Liver (tissue), 3 donors: ENCODE results near the gene NHS.

ENCODE experiments used
- GABPA ChIP-seq, 2 donors: IDR thresholded peaks in 1 of 2; conservative IDR thresholded peaks in 1 of 2; 2 replicates each; pipeline ENCODE4 v1.6.1; 2016; ENCODE audit warnings: antibody characterized with exemption in 2 of 2, mild to moderate bottlenecking in 1 of 2, moderate library complexity in 1 of 2
- JUND ChIP-seq, 2 donors: IDR thresholded peaks; 2 replicates each; pipeline ENCODE4 v1.6.1; 2016; ENCODE audit warnings: antibody characterized with exemption in 2 of 2
- RAD21 ChIP-seq, 2 donors: IDR thresholded peaks; 2 replicates each; pipeline ENCODE4 v1.6.1; 2016; ENCODE audit warnings: antibody characterized with exemption in 2 of 2, mild to moderate bottlenecking in 2 of 2
- TAF1 ChIP-seq: conservative IDR thresholded peaks from 2 replicates; pipeline ENCODE4 v1.6.1; 2016; ENCODE audit warnings: antibody characterized with exemption, mild to moderate bottlenecking
- YY1 ChIP-seq: IDR thresholded peaks from 2 replicates; pipeline ENCODE4 v1.6.1; 2016; ENCODE audit warnings: antibody characterized with exemption, mild to moderate bottlenecking
- TF ChIP-seq, protein P1 (sequence below): IDR thresholded peaks from 2 replicates; pipeline ENCODE4 v1.6.1; 2016; ENCODE audit warnings: antibody characterized with exemption, mild to moderate bottlenecking
- TF ChIP-seq, protein P2 (sequence below): fragments of 150-350 bp; IDR thresholded peaks from 2 replicates; pipeline ENCODE4 v1.5.1; 2017; ENCODE audit warnings: improper control_type of control experiment, low read depth, low read length; ENCODE audit not compliant: missing input control
- TF ChIP-seq, protein P3 (sequence below): IDR thresholded peaks from 2 replicates; pipeline ENCODE4 v1.6.1; 2016; ENCODE audit warnings: antibody characterized with exemption
- TF ChIP-seq, protein P4 (sequence below): IDR thresholded peaks from 2 replicates; pipeline ENCODE4 v1.6.1; 2016; ENCODE audit warnings: antibody characterized with exemption
- donor health status: healthy.
- donor health status: healthy.

DNA sequence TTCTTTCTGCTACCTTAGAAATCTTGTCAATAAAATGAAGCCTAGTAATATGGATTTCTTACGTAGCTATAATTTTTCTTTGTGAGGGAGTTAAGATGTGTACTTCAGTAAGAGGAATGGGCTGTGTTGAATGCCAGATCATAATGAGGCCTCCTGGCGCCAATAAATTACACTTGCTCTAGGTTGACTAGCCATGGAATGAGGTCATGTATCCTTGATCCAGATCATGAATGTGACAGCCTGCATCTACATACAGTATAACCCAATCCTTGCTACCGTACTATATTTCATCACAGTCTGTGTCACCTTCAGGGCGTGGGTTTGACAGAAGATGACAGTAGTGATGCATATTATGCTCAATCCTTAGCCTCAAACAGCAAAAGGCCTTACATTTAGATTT, 36.2 kb downstream of the NHS start:
- no peak for TF ChIP-seq TAF1
- TF ChIP-seq, protein P1, sequence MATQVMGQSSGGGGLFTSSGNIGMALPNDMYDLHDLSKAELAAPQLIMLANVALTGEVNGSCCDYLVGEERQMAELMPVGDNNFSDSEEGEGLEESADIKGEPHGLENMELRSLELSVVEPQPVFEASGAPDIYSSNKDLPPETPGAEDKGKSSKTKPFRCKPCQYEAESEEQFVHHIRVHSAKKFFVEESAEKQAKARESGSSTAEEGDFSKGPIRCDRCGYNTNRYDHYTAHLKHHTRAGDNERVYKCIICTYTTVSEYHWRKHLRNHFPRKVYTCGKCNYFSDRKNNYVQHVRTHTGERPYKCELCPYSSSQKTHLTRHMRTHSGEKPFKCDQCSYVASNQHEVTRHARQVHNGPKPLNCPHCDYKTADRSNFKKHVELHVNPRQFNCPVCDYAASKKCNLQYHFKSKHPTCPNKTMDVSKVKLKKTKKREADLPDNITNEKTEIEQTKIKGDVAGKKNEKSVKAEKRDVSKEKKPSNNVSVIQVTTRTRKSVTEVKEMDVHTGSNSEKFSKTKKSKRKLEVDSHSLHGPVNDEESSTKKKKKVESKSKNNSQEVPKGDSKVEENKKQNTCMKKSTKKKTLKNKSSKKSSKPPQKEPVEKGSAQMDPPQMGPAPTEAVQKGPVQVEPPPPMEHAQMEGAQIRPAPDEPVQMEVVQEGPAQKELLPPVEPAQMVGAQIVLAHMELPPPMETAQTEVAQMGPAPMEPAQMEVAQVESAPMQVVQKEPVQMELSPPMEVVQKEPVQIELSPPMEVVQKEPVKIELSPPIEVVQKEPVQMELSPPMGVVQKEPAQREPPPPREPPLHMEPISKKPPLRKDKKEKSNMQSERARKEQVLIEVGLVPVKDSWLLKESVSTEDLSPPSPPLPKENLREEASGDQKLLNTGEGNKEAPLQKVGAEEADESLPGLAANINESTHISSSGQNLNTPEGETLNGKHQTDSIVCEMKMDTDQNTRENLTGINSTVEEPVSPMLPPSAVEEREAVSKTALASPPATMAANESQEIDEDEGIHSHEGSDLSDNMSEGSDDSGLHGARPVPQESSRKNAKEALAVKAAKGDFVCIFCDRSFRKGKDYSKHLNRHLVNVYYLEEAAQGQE = no peak
- TF ChIP-seq, protein P2, sequence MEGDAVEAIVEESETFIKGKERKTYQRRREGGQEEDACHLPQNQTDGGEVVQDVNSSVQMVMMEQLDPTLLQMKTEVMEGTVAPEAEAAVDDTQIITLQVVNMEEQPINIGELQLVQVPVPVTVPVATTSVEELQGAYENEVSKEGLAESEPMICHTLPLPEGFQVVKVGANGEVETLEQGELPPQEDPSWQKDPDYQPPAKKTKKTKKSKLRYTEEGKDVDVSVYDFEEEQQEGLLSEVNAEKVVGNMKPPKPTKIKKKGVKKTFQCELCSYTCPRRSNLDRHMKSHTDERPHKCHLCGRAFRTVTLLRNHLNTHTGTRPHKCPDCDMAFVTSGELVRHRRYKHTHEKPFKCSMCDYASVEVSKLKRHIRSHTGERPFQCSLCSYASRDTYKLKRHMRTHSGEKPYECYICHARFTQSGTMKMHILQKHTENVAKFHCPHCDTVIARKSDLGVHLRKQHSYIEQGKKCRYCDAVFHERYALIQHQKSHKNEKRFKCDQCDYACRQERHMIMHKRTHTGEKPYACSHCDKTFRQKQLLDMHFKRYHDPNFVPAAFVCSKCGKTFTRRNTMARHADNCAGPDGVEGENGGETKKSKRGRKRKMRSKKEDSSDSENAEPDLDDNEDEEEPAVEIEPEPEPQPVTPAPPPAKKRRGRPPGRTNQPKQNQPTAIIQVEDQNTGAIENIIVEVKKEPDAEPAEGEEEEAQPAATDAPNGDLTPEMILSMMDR = no peak
- TF ChIP-seq YY1 = no peak
- no peak for TF ChIP-seq JUND (IDR thresholded peaks at IDR 0.05)
- TF ChIP-seq GABPA (IDR thresholded peaks at IDR 0.05 in 1 of 2, conservative IDR thresholded peaks at IDR 0.05 in 1 of 2) = no peak
- TF ChIP-seq, protein P3, sequence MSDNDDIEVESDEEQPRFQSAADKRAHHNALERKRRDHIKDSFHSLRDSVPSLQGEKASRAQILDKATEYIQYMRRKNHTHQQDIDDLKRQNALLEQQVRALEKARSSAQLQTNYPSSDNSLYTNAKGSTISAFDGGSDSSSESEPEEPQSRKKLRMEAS = no peak
- TF ChIP-seq, protein P4, sequence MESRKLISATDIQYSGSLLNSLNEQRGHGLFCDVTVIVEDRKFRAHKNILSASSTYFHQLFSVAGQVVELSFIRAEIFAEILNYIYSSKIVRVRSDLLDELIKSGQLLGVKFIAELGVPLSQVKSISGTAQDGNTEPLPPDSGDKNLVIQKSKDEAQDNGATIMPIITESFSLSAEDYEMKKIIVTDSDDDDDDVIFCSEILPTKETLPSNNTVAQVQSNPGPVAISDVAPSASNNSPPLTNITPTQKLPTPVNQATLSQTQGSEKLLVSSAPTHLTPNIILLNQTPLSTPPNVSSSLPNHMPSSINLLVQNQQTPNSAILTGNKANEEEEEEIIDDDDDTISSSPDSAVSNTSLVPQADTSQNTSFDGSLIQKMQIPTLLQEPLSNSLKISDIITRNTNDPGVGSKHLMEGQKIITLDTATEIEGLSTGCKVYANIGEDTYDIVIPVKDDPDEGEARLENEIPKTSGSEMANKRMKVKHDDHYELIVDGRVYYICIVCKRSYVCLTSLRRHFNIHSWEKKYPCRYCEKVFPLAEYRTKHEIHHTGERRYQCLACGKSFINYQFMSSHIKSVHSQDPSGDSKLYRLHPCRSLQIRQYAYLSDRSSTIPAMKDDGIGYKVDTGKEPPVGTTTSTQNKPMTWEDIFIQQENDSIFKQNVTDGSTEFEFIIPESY = no peak
- no peak for TF ChIP-seq RAD21 (IDR thresholded peaks at IDR 0.05)
